ENCODE measurements around the gene DOCK1.

The DOCK1 gene

DNA sequence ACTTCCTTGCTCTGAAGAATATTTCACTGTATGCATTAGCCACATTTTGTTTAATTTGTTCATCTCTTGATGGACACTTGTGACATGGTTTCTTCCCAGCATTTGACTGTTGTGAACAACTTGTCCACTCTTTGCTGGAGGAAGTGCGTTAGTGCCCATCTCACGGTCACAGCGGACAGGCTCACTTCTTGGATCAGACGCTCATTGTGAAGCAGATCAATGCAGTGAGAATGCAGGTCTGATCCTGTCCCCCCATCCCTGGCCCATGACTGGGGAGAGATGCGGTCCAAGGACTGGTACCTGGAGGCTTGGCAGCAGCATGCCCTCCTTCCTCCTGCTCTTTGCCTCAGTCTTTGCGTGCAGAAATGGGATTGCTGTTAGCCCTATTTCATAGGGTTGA lies 41.5 kb downstream of the DOCK1 start:
- Histone ChIP-seq H3K79me2 (ENCODE audit: insufficient read depth, low read length) (no peaks in the 10 kb centered on the region), H3K36me3 (ENCODE audit: insufficient read depth, low read length) (no peaks in the 10 kb centered on the region), H3K4me3 (ENCODE audit: low read depth in 1 of 2, low read length in 2 of 2) (no peak overlapping the region), H3K9me3 (ENCODE audit: insufficient read depth, low read length, severe bottlenecking) (peaks cover 31% of the 10 kb centered on the region), H3K27me3 (ENCODE audit: insufficient read depth, low read length, poor library complexity) (no peaks in the 10 kb centered on the region), H3K27ac (ENCODE audit: low read length) (no peak overlapping the region), H3K9ac (ENCODE audit: low read depth, low read length) (no peak overlapping the region), H4K20me1 (ENCODE audit: insufficient read depth, low read length) (no peaks in the 10 kb centered on the region), H3K4me2 (ENCODE audit: insufficient read depth, low read length) (no peak overlapping the region), H2AFZ (ENCODE audit: low read depth, low read length) (no peak overlapping the region), H3K4me1 (ENCODE audit: insufficient read depth, low read length) (no peaks in the 10 kb centered on the region)
- DNase-seq (no peak), ATAC-seq (ENCODE audit: insufficient read depth, low read depth) (no peak)
- no peak for TF ChIP-seq EZH2 (IDR thresholded peaks at IDR 0.05; ENCODE audit: borderline replicate concordance, low read depth, low read length, severe bottlenecking)
- TF ChIP-seq, protein P1, sequence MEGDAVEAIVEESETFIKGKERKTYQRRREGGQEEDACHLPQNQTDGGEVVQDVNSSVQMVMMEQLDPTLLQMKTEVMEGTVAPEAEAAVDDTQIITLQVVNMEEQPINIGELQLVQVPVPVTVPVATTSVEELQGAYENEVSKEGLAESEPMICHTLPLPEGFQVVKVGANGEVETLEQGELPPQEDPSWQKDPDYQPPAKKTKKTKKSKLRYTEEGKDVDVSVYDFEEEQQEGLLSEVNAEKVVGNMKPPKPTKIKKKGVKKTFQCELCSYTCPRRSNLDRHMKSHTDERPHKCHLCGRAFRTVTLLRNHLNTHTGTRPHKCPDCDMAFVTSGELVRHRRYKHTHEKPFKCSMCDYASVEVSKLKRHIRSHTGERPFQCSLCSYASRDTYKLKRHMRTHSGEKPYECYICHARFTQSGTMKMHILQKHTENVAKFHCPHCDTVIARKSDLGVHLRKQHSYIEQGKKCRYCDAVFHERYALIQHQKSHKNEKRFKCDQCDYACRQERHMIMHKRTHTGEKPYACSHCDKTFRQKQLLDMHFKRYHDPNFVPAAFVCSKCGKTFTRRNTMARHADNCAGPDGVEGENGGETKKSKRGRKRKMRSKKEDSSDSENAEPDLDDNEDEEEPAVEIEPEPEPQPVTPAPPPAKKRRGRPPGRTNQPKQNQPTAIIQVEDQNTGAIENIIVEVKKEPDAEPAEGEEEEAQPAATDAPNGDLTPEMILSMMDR (IDR thresholded peaks at IDR 0.05; ENCODE audit: borderline replicate concordance, extremely low read depth, low read length, poor library complexity, severe bottlenecking) = no peak

- Histone ChIP-seq H3K4me1 (ENCODE audit: insufficient read depth, low read length) (no peaks in the 10 kb centered on the region), H3K4me2 (ENCODE audit: insufficient read depth, low read length) (no peak overlapping the region), H3K36me3 (ENCODE audit: insufficient read depth, low read length) (no peaks in the 10 kb centered on the region), H3K79me2 (ENCODE audit: insufficient read depth, low read length) (no peaks in the 10 kb centered on the region), H3K4me3 (ENCODE audit: low read depth in 1 of 2, low read length in 2 of 2) (no peak overlapping the region), H3K27me3 (ENCODE audit: insufficient read depth, low read length, poor library complexity) (no peaks in the 10 kb centered on the region), H4K20me1 (ENCODE audit: insufficient read depth, low read length) (no peaks in the 10 kb centered on the region), H3K9ac (ENCODE audit: low read depth, low read length) (no peak overlapping the region), H3K27ac (ENCODE audit: low read length) (no peak overlapping the region), H2AFZ (ENCODE audit: low read depth, low read length) (no peak overlapping the region), H3K9me3 (ENCODE audit: insufficient read depth, low read length, severe bottlenecking) (peaks cover 47% of the 10 kb centered on the region)
- ATAC-seq (ENCODE audit: insufficient read depth, low read depth) = no peak
- DNase-seq = no peak
- TF ChIP-seq EZH2 (IDR thresholded peaks at IDR 0.05; ENCODE audit: borderline replicate concordance, low read depth, low read length, severe bottlenecking) = no peak
- TF ChIP-seq, protein P1 (IDR thresholded peaks at IDR 0.05; ENCODE audit: borderline replicate concordance, extremely low read depth, low read length, poor library complexity, severe bottlenecking) = no peak
These were observed 43.3 kb downstream of the DOCK1 start for GRCh38 chr10:126948355-126949160.

GRCh38 chr10:126949161-126949503 lies 43.9 kb downstream of the DOCK1 start:
- no peak for DNase-seq
- no peak for ATAC-seq (ENCODE audit: insufficient read depth, low read depth)
- Histone ChIP-seq H3K9ac (ENCODE audit: low read depth, low read length) (no peak overlapping the region), H3K36me3 (ENCODE audit: insufficient read depth, low read length) (no peaks in the 10 kb centered on the region), H3K9me3 (ENCODE audit: insufficient read depth, low read length, severe bottlenecking) (peaks cover 48% of the 10 kb centered on the region), H3K4me3 (ENCODE audit: low read depth in 1 of 2, low read length in 2 of 2) (no peak overlapping the region), H3K79me2 (ENCODE audit: insufficient read depth, low read length) (no peaks in the 10 kb centered on the region), H3K27ac (ENCODE audit: low read length) (no peak overlapping the region), H2AFZ (ENCODE audit: low read depth, low read length) (no peak overlapping the region), H3K4me1 (ENCODE audit: insufficient read depth, low read length) (no peaks in the 10 kb centered on the region), H4K20me1 (ENCODE audit: insufficient read depth, low read length) (no peaks in the 10 kb centered on the region), H3K27me3 (ENCODE audit: insufficient read depth, low read length, poor library complexity) (no peaks in the 10 kb centered on the region), H3K4me2 (ENCODE audit: insufficient read depth, low read length) (no peak overlapping the region)
- TF ChIP-seq, protein P1 (IDR thresholded peaks at IDR 0.05; ENCODE audit: borderline replicate concordance, extremely low read depth, low read length, poor library complexity, severe bottlenecking) = no peak
- TF ChIP-seq EZH2 (IDR thresholded peaks at IDR 0.05; ENCODE audit: borderline replicate concordance, low read depth, low read length, severe bottlenecking) = no peak

Data from DND-41 (cell line).